ENCODE results near the gene ZDHHC12. TPM values are rescaled to one million over a fixed set of nuclear protein-coding genes. Genes with fewer than 3 reads are reported as not detected.
A peak's percentile ranks its signal among the peaks of the same experiment; 100 is the strongest.

Gene ZDHHC12
- total and polyA plus RNA-seq, 2 of the 13 experiments (the other 11 are each of a cell fraction or from before 2014, with no cell fraction given), result 25.4 to 28.0 TPM

- TF ChIP-seq MYPOP (CRISPR knock-in tag; IDR thresholded peaks at IDR 0.05), result peak; percentile 75
- TF ChIP-seq ATM (IDR thresholded peaks at IDR 0.05; ENCODE audit: borderline replicate concordance), result no peak
- TF ChIP-seq MLXIP (CRISPR knock-in tag; IDR thresholded peaks at IDR 0.05; ENCODE audit: borderline replicate concordance), result no peak
- no peak for TF ChIP-seq ZNF616 (CRISPR knock-in tag; IDR thresholded peaks at IDR 0.05; ENCODE audit: low read depth)
- peak; percentile 56; the same call in 1 of the 2 replicates for TF ChIP-seq MEF2D (CRISPR knock-in tag; IDR thresholded peaks at IDR 0.05)
- no peak for TF ChIP-seq FOXM1 (CRISPR knock-in tag; IDR thresholded peaks at IDR 0.05)
- peak; percentile 79 for TF ChIP-seq ZFX (CRISPR knock-in tag; IDR thresholded peaks at IDR 0.05; ENCODE audit: low read depth)
- TF ChIP-seq CCAR2 (optimal IDR thresholded peaks at IDR 0.05; ENCODE audit: low read depth, low read length), result no peak
- no peak for TF ChIP-seq GRHL1 (CRISPR knock-in tag; conservative IDR thresholded peaks at IDR 0.05)
- TF ChIP-seq GATAD1 (CRISPR knock-in tag; IDR thresholded peaks at IDR 0.05), result no peak
- no peak for TF ChIP-seq IKZF1 (IDR thresholded peaks at IDR 0.05)
- peak; percentile 79 for TF ChIP-seq RBFOX2 (IDR thresholded peaks at IDR 0.05; ENCODE audit: low read depth, low read length)
- TF ChIP-seq ATAD3A (CRISPR knock-in tag; IDR thresholded peaks at IDR 0.05), result no peak
- TF ChIP-seq RAD51 (IDR thresholded peaks at IDR 0.05; ENCODE audit: borderline replicate concordance), result no peak
- peak; percentile 18; the same call in 1 of the 2 replicates for TF ChIP-seq GMEB1 (CRISPR knock-in tag; IDR thresholded peaks at IDR 0.05; ENCODE audit: borderline replicate concordance)
- TF ChIP-seq ZNF781 (CRISPR knock-in tag; IDR thresholded peaks at IDR 0.05; ENCODE audit: borderline replicate concordance, not compliant biosample characterization), result no peak
- no peak for TF ChIP-seq CREB1 (IDR thresholded peaks at IDR 0.05)
- TF ChIP-seq CREB1 (CRISPR knock-in tag; IDR thresholded peaks at IDR 0.05), result no peak
- 0 out of 2 replicates have a peak, but pooled peaks have one; percentile 32 for TF ChIP-seq ZNF678 (CRISPR knock-in tag; IDR thresholded peaks at IDR 0.05)
- peak; percentile 79 for TF ChIP-seq ZBTB14 (CRISPR knock-in tag; IDR thresholded peaks at IDR 0.05)
- no peak; the same call in none of the 2 replicates for TF ChIP-seq ZNF772 (CRISPR knock-in tag; IDR thresholded peaks at IDR 0.05)
- no peak for TF ChIP-seq NKX3-1 (CRISPR knock-in tag; IDR thresholded peaks at IDR 0.05)
- peak; percentile 61 for TF ChIP-seq SKI (IDR thresholded peaks at IDR 0.05; ENCODE audit: partially characterized antibody)
- TF ChIP-seq ZNF282 (IDR thresholded peaks at IDR 0.05; ENCODE audit: partially characterized antibody), result no peak
These were observed 21.4 kb downstream of the ZDHHC12 start, which contains the start of gene PKN3 (continued) for GRCh38 chr9:128702445-128702948.

All from HepG2 (cell line).